Loucy (cell line): Measurements from ENCODE around the gene USP8.

ENCODE experiments used
- CTCF ChIP-seq: fragments of 200-600 bp; sonication (generic); conservative IDR thresholded peaks from 2 replicates; pipeline ENCODE4 v1.5.1; 2014; ENCODE audit warnings: mild to moderate bottlenecking, antibody characterized with exemption, low read length
- EZH2phosphoT487 ChIP-seq: fragments of 200-600 bp; IDR thresholded peaks from 2 replicates; pipeline ENCODE4 v1.6.1; 2018; ENCODE audit warnings: antibody characterized with exemption, mild to moderate bottlenecking, moderate library complexity, borderline replicate concordance

- TF ChIP-seq CTCF (no peak), EZH2phosphoT487 (no peak)
Observed at GRCh38 chr15:50487287-50487686, 63.1 kb downstream of the USP8 start.
